ENCODE data around the gene C11orf98. TPM values are rescaled to one million over a fixed set of nuclear protein-coding genes. Genes with fewer than 3 reads are reported as not detected.

Gene C11orf98
- total RNA-seq, 1 donor from 2014 or later: 60.1 TPM

GRCh38 chr11:62647609-62648005 lies 17.4 kb downstream of the C11orf98 start:
- H3K36me3 Mint-ChIP-seq (ENCODE audit: low read depth, unreplicated experiment): peaks cover 33% of the 10 kb centered on the region
- peaks cover 19% of the 10 kb centered on the region for H3K4me1 Mint-ChIP-seq (ENCODE audit: unreplicated experiment)
- no peak for TF ChIP-seq CTCF (IDR thresholded peaks at IDR 0.05; ENCODE audit: unreplicated experiment)
- H3K27me3 Mint-ChIP-seq (ENCODE audit: unreplicated experiment): peaks cover 14% of the 10 kb centered on the region
- no peaks in the 10 kb centered on the region for H3K9me3 Mint-ChIP-seq (ENCODE audit: unreplicated experiment)
- no peak for DNase-seq (ENCODE audit: low spot score)
- peak overlapping the region; percentile 42 for H3K4me3 Mint-ChIP-seq (ENCODE audit: unreplicated experiment)
- H3K27ac Mint-ChIP-seq (ENCODE audit: unreplicated experiment): no peak overlapping the region

- Mint-ChIP-seq H3K27me3 (ENCODE audit: unreplicated experiment) (peaks cover 14% of the 10 kb centered on the region), H3K27ac (ENCODE audit: unreplicated experiment) (peak overlapping the region; percentile 97), H3K36me3 (ENCODE audit: low read depth, unreplicated experiment) (peaks cover 34% of the 10 kb centered on the region), H3K4me3 (ENCODE audit: unreplicated experiment) (peak overlapping the region; percentile 99), H3K9me3 (ENCODE audit: unreplicated experiment) (no peaks in the 10 kb centered on the region), H3K4me1 (ENCODE audit: unreplicated experiment) (peaks cover 15% of the 10 kb centered on the region)
- DNase-seq (ENCODE audit: low spot score): no peak
- no peak for TF ChIP-seq CTCF (IDR thresholded peaks at IDR 0.05; ENCODE audit: unreplicated experiment)
Observed at GRCh38 chr11:62646825-62647608, 18.0 kb downstream of the C11orf98 start.

- Mint-ChIP-seq H3K9me3 (ENCODE audit: unreplicated experiment) (no peaks in the 10 kb centered on the region), H3K27ac (ENCODE audit: unreplicated experiment) (peak within 1 kb of the TSS; percentile 97), H3K4me1 (ENCODE audit: unreplicated experiment) (peaks cover 18% of the 10 kb centered on the region), H3K27me3 (ENCODE audit: unreplicated experiment) (peaks cover 14% of the 10 kb centered on the region), H3K36me3 (ENCODE audit: low read depth, unreplicated experiment) (peaks cover 34% of the 10 kb centered on the region), H3K4me3 (ENCODE audit: unreplicated experiment) (peak within 1 kb of the TSS; percentile 99)
- peak; percentile 98 for DNase-seq (ENCODE audit: low spot score)
- no peak for TF ChIP-seq CTCF (IDR thresholded peaks at IDR 0.05; ENCODE audit: unreplicated experiment)
Observed at GRCh38 chr11:62645946-62646824, 18.8 kb downstream of the C11orf98 start, which contains the start of gene GANAB. Gene GANAB (minus strand): TSS chr11:62646613. CDS start chr11:62646599, 14 bp downstream.

- TF ChIP-seq CTCF (IDR thresholded peaks at IDR 0.05; ENCODE audit: unreplicated experiment): no peak
- H3K4me3 Mint-ChIP-seq (ENCODE audit: unreplicated experiment): peak overlapping the region; percentile 99
- no peaks in the 10 kb centered on the region for H3K9me3 Mint-ChIP-seq (ENCODE audit: unreplicated experiment)
- DNase-seq (ENCODE audit: low spot score): no peak
- H3K27ac Mint-ChIP-seq (ENCODE audit: unreplicated experiment): peak overlapping the region; percentile 97
- H3K36me3 Mint-ChIP-seq (ENCODE audit: low read depth, unreplicated experiment): peaks cover 34% of the 10 kb centered on the region
- peaks cover 18% of the 10 kb centered on the region for H3K4me1 Mint-ChIP-seq (ENCODE audit: unreplicated experiment)
- peaks cover 15% of the 10 kb centered on the region for H3K27me3 Mint-ChIP-seq (ENCODE audit: unreplicated experiment)
Observed at GRCh38 chr11:62645671-62645945, 19.4 kb downstream of the C11orf98 start.

Data from endothelial cell (in vitro differentiated cells).